K562 (cell line): ENCODE results near the gene GDF7. TPM values are rescaled to one million over a fixed set of nuclear protein-coding genes. Genes with fewer than 3 reads are reported as not detected.

Experiments used
- ATAC-seq: fragments of 200-7000 bp; cut with Tn5 transposase; 3 replicates; pipeline ENCODE4 v1.9.1; 2020; ENCODE audit warnings: moderate library complexity
- BruUV-seq: library from RNA; stranded (reverse); fragments of 400-500 nt; replicated peaks from 2 replicates; lab custom pipeline; 2021; lab: Mats Ljungman, UMichigan
- CTCF ChIA-PET: fragments of 300-600 bp; formaldehyde crosslinking; extraction: SDS; loops from one replicate; lab custom pipeline; 2021; ENCODE audit warnings: low intra/inter-chr PET ratio; lab: Yijun Ruan, JAX
- POLR2A ChIA-PET: fragments of 300-600, 350-650 bp; sonication (Branson Sonifier 250); formaldehyde crosslinking; extraction: SDS; loops from one replicate; lab custom pipeline; 2021; ENCODE audit warnings: antibody characterized with exemption, inconsistent platforms; lab: Yijun Ruan, JAX
- DNase-seq, 4 experiments: peaks; one replicate each; pipeline versions ENCODE4 v3.0.0 to v3.0.0-alpha.2; 2011 to 2018; ENCODE audit warnings: low spot score in 3 of 4, mixed read lengths in 3 of 4; ENCODE audit errors: extremely low read depth in 1 of 4
- FAIRE-seq: peaks from 2 replicates; lab custom pipeline; 2011; peaks lifted over from hg19 to GRCh38; lab: Jason Lieb, UNC
- H2AFZ ChIP-seq: 2 replicates; pipeline ENCODE4 v1.6.0; 2011; ENCODE audit warnings: low read depth, low read length, control low read depth, inconsistent platforms
- H3K27ac ChIP-seq: fragments of 200-600 bp; 3 replicates; pipeline ENCODE4 v1.8.0; 2011; ENCODE audit warnings: low read depth, mild to moderate bottlenecking, control low read depth, inconsistent platforms, low read length, moderate library complexity, mixed read lengths; ENCODE audit errors: extremely low read depth
- H3K27me3 ChIP-seq, 2 experiments: fragments of 300-600 bp in 1 of 2; 2 replicates in 1 of 2; 3 replicates in 1 of 2; pipeline versions ENCODE4 v1.6.0 to v1.8.0; 2011; ENCODE audit warnings: inconsistent platforms in 2 of 2, low read length in 2 of 2, mild to moderate bottlenecking in 1 of 2, mixed read lengths in 1 of 2, moderate library complexity in 1 of 2; ENCODE audit not compliant: control insufficient read depth in 2 of 2, insufficient read depth in 2 of 2
- H3K36me3 ChIP-seq: fragments of 300-600 bp; 3 replicates; pipeline ENCODE4 v1.8.0; 2011; ENCODE audit warnings: mild to moderate bottlenecking, low read length, inconsistent platforms; ENCODE audit not compliant: control insufficient read depth, insufficient read depth
- H3K4me1 ChIP-seq, 2 experiments: fragments of 200-600 bp in 1 of 2; replicated peaks in 1 of 2; 2 replicates in 1 of 2; 3 replicates in 1 of 2; pipeline versions ENCODE4 v1.5.1 to v1.8.0; 2011; ENCODE audit warnings: inconsistent platforms in 2 of 2, low read length in 2 of 2, mild to moderate bottlenecking in 1 of 2, mixed read lengths in 1 of 2, moderate library complexity in 1 of 2; ENCODE audit not compliant: control insufficient read depth in 2 of 2, insufficient read depth in 2 of 2
- H3K4me2 ChIP-seq: 2 replicates; pipeline ENCODE4 v1.6.1; 2011; ENCODE audit warnings: low read length, control low read depth, inconsistent platforms, mixed read lengths; ENCODE audit not compliant: insufficient read depth
- H3K4me3 ChIP-seq: fragments of 200-600 bp; sonication (generic), shearing (Covaris generic); 2 replicates; pipeline ENCODE4 v1.5.1; 2016; ENCODE audit warnings: control low read depth, inconsistent platforms
- H3K79me2 ChIP-seq: fragments of 200-600 bp; 3 replicates; pipeline ENCODE4 v1.8.0; 2011; ENCODE audit warnings: low read length, inconsistent platforms; ENCODE audit not compliant: control insufficient read depth, insufficient read depth
- H3K9ac ChIP-seq, 2 experiments: 2 replicates each; pipeline versions ENCODE4 v1.6.0 to v1.6.1; 2011; ENCODE audit warnings: low read depth in 2 of 2, low read length in 2 of 2, control low read depth in 1 of 2, inconsistent platforms in 1 of 2, mild to moderate bottlenecking in 1 of 2, mixed read lengths in 1 of 2; ENCODE audit not compliant: insufficient read depth in 1 of 2
- H3K9me1 ChIP-seq: one replicate; pipeline ENCODE4 v1.6.0; 2011; ENCODE audit warnings: inconsistent platforms, mild to moderate bottlenecking, low read length, moderate library complexity; ENCODE audit not compliant: control insufficient read depth, insufficient read depth
- H3K9me3 ChIP-seq: replicated peaks from 2 replicates; pipeline ENCODE4 v1.5.1; 2011; ENCODE audit warnings: low read depth, low read length, inconsistent platforms; ENCODE audit not compliant: control insufficient read depth, insufficient read depth
- H4K20me1 ChIP-seq: replicated peaks from 2 replicates; pipeline ENCODE4 v1.6.1; 2011; ENCODE audit warnings: low read length, inconsistent platforms, mixed read lengths; ENCODE audit not compliant: control insufficient read depth, insufficient read depth
- CBX2 ChIP-seq: fragments of 200-600 bp; sonication (generic); IDR thresholded peaks from one replicate; pipeline ENCODE4 v1.6.1; 2012; ENCODE audit warnings: mild to moderate bottlenecking, low read length, inconsistent platforms; ENCODE audit not compliant: insufficient read depth, poor library complexity, severe bottlenecking
- FOXJ3 ChIP-seq: sonication (generic); formaldehyde crosslinking; IDR thresholded peaks from 2 replicates; pipeline ENCODE4 v1.4.0; 2020; ENCODE audit warnings: mild to moderate bottlenecking, missing genetic modification reagents
- GTF2F1 ChIP-seq: IDR thresholded peaks from 2 replicates; pipeline ENCODE4 v1.6.1; 2011; ENCODE audit warnings: low read depth, low read length, improper control_type of control experiment
- NR4A1 ChIP-seq, 2 experiments: fragments of 250-450 bp in 1 of 2; fragments of 450-650 bp in 1 of 2; sonication (Bioruptor Pico) in 1 of 2; IDR thresholded peaks; 2 replicates each; pipeline versions ENCODE4 v1.4.0 to v1.6.1; 2016 to 2020; ENCODE audit warnings: mild to moderate bottlenecking in 2 of 2, missing compliant biosample characterization in 1 of 2, missing genetic modification characterization in 1 of 2, moderate library complexity in 1 of 2
- NRF1 ChIP-seq, 2 experiments: fragments of 450-650 bp; IDR thresholded peaks in 1 of 2; conservative IDR thresholded peaks in 1 of 2; 2 replicates each; pipeline ENCODE4 v1.6.1; 2014; ENCODE audit warnings: mild to moderate bottlenecking in 2 of 2
- RB1 ChIP-seq: fragments of 450-650 bp; IDR thresholded peaks from 2 replicates; pipeline ENCODE4 v1.6.1; 2017; ENCODE audit warnings: low read depth, mild to moderate bottlenecking
- SRSF1 ChIP-seq: fragments of 200-400 bp; formaldehyde crosslinking; IDR thresholded peaks from 2 replicates; pipeline ENCODE4 v1.6.1; 2017; ENCODE audit warnings: mild to moderate bottlenecking, low read depth, low read length, moderate library complexity
- ZC3H11A ChIP-seq: IDR thresholded peaks from 2 replicates; pipeline ENCODE4 v1.6.1; 2012; ENCODE audit warnings: low read depth, low read length, improper control_type of control experiment
- WGBS: fragments of 100-300 bp; shearing (Covaris generic); methylation state at CpG from one replicate; pipeline ENCODE4 v1.1.6; 2016; ENCODE audit warnings: low coverage, mixed read lengths; ENCODE audit not compliant: insufficient coverage; ENCODE audit errors: missing lambda C conversion rate; 5-methylcytosine and 5-hydroxymethylcytosine counted together
- in situ Hi-C: fragments of 300-500 bp; cut with MboI; formaldehyde crosslinking; loops from 4 replicates; pipeline ENCODE4 v1.15.0; 2018; ENCODE audit warnings: inconsistent platforms, mixed read lengths
- intact Hi-C: fragments of 100-400 bp; cut with micrococcal nuclease; formaldehyde crosslinking; loops from 2 replicates; pipeline ENCODE4 v1.14.2; 2022
- polyA plus RNA-seq, 8 experiments: library from polyadenylated mRNA; depleted of rRNA in 4 of 8; stranded (reverse) in 5 of 8; unstranded in 3 of 8; fragments of >200 nt; fragmentation: Nextera tagmentation in 2 of 8; fragmentation: Illumina TruSeq in 1 of 8; extraction: Ambion mirVana in 2 of 8; extraction: Trizol in 1 of 8; gene quantifications; 2 replicates each; pipeline versions ENCODE4 v1.2.1 to v1.2.3, GENCODE V29; 2011 to 2014; ENCODE audit warnings: inconsistent platforms in 1 of 8, missing spikeins in 1 of 8
- total RNA-seq, 7 experiments: library from RNA; depleted of rRNA in 6 of 7; stranded (reverse); fragments of >200 nt in 6 of 7; fragmentation: Illumina TruSeq in 2 of 7; extraction: Trizol in 2 of 7; gene quantifications; 2 replicates each; pipeline versions ENCODE4 v1.2.1 to v1.2.3, GENCODE V29; 2011 to 2021; ENCODE audit warnings: low replicate concordance in 1 of 7
- TF ChIP-seq, protein P1 (sequence below): IDR thresholded peaks from 3 replicates; pipeline ENCODE4 v1.6.1; 2011; ENCODE audit warnings: borderline replicate concordance, mild to moderate bottlenecking; ENCODE audit not compliant: insufficient read length, insufficient read depth
- TF ChIP-seq, protein P2 (sequence below): IDR thresholded peaks from 2 replicates; pipeline ENCODE4 v1.6.1; 2011; ENCODE audit warnings: borderline replicate concordance, low read depth, mild to moderate bottlenecking, moderate library complexity, low read length; ENCODE audit not compliant: insufficient read depth, poor library complexity, severe bottlenecking
- TF ChIP-seq, protein P3 (sequence below): fragments of 250-450 bp; sonication (Bioruptor Pico); IDR thresholded peaks from 2 replicates; pipeline ENCODE4 v1.6.1; 2021; ENCODE audit warnings: mild to moderate bottlenecking

GDF7 gene
- total and polyA plus RNA-seq, 9 of the 15 experiments (the other 6 are each of a cell fraction or from before 2014, with no cell fraction given) = 0.01 TPM; not detected in 7

DNA sequence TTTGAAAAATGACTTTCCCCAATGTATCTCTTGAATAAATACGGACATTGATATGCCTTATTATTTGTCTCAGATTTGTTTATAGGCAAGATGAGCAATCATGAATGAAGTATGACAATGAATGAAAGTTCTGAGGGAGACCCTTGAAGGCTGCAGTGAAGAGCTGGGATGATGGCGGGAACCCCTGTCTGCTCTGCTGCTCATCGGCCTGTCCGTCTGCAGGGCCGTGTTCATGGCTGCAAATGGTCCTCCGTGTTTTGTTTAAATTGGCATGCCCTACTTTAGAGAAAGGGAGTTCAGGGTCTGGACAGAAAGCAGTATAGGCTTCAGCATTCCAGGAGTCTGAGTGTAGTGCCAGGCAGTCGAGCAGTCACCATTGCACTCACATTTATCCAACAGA lies 14.8 kb upstream of the GDF7 start:
- CTCF ChIA-PET = interaction anchor here (1.5 kb wide), 1 partner anchor 17 kb away, joined by 3 read pairs; no protein-coding TSS in a partner anchor
- Histone ChIP-seq H3K27ac (no peak overlapping the region), H3K79me2 (no peaks in the 10 kb centered on the region; the same call in 2 of the 3 replicates), H3K9ac (no peak overlapping the region), H3K36me3 (no peaks in the 10 kb centered on the region), H3K4me1 (peaks cover 6 to 20% of the 10 kb centered on the region in 2 experiments; a peak in 3 of 5 replicates), H3K9me3 (no peaks in the 10 kb centered on the region), H4K20me1 (no peaks in the 10 kb centered on the region; the same call in 1 of the 2 replicates), H3K4me2 (no peak overlapping the region), H3K27me3 (peaks cover 5 to 25% of the 10 kb centered on the region in 2 experiments; a peak in 3 of 5 replicates), H2AFZ (no peak overlapping the region; the same call in 1 of the 2 replicates), H3K9me1 (no peaks in the 10 kb centered on the region), H3K4me3 (no peak overlapping the region)
- intact Hi-C loops (no loop called here), in situ Hi-C loops (loop anchor here (25.0 kb wide), 1 partner anchor 610 kb away; no protein-coding TSS in a partner anchor)
- FAIRE-seq = no peak
- DNase-seq = no peak
- no peak for ATAC-seq
- POLR2A ChIA-PET = interaction anchor here (1.0 kb wide), 1 partner anchor 9 kb away, joined by 3 read pairs; no protein-coding TSS in a partner anchor
- TF ChIP-seq FOXJ3 = no peak
- TF ChIP-seq, protein P1, sequence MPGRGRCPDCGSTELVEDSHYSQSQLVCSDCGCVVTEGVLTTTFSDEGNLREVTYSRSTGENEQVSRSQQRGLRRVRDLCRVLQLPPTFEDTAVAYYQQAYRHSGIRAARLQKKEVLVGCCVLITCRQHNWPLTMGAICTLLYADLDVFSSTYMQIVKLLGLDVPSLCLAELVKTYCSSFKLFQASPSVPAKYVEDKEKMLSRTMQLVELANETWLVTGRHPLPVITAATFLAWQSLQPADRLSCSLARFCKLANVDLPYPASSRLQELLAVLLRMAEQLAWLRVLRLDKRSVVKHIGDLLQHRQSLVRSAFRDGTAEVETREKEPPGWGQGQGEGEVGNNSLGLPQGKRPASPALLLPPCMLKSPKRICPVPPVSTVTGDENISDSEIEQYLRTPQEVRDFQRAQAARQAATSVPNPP = no peak
- TF ChIP-seq, protein P2, sequence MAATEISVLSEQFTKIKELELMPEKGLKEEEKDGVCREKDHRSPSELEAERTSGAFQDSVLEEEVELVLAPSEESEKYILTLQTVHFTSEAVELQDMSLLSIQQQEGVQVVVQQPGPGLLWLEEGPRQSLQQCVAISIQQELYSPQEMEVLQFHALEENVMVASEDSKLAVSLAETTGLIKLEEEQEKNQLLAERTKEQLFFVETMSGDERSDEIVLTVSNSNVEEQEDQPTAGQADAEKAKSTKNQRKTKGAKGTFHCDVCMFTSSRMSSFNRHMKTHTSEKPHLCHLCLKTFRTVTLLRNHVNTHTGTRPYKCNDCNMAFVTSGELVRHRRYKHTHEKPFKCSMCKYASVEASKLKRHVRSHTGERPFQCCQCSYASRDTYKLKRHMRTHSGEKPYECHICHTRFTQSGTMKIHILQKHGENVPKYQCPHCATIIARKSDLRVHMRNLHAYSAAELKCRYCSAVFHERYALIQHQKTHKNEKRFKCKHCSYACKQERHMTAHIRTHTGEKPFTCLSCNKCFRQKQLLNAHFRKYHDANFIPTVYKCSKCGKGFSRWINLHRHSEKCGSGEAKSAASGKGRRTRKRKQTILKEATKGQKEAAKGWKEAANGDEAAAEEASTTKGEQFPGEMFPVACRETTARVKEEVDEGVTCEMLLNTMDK = no peak
- TF ChIP-seq RB1 = no peak
- no peak for TF ChIP-seq ZC3H11A
- TF ChIP-seq NRF1 (conservative IDR thresholded peaks at IDR 0.05 in 1 of 2, IDR thresholded peaks at IDR 0.05 in 1 of 2) = no peak
- TF ChIP-seq, protein P3, sequence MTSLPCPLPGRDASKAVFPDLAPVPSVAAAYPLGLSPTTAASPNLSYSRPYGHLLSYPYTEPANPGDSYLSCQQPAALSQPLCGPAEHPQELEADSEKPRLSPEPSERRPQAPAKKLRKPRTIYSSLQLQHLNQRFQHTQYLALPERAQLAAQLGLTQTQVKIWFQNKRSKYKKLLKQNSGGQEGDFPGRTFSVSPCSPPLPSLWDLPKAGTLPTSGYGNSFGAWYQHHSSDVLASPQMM = no peak
- TF ChIP-seq GTF2F1 = no peak
- no peak for TF ChIP-seq SRSF1
- no peak for TF ChIP-seq CBX2
- TF ChIP-seq NR4A1 (CRISPR knock-in tag; IDR thresholded peaks at IDR 0.05) = no peak
- no peak for TF ChIP-seq NR4A1 (tag; IDR thresholded peaks at IDR 0.05)
- no TSS peak for BruUV-seq
- WGBS = 77% methylated on average over 7 of the region's 7 CpGs
